ENCODE measurements around the gene THBS1.

Gene THBS1

GRCh38 chr15:39589193-39589814 lies 8.4 kb downstream of the THBS1 start:
- TF ChIP-seq POLR2AphosphoS5 (IDR thresholded peaks at IDR 0.05; ENCODE audit: low read depth) (no peak), SPI1 (IDR thresholded peaks at IDR 0.05; ENCODE audit: borderline replicate concordance, low read depth) (no peak)
- no peak overlapping the region for H3K4me3 ChIP-seq (replicated peaks; ENCODE audit: insufficient read depth, low read length)

GRCh38 chr15:39589815-39590644 lies 9.2 kb downstream of the THBS1 start:
- DNase-seq (ENCODE audit: low read depth in 1 of 2, low spot score in 1 of 2), result no peak
- Histone ChIP-seq H3K27me3 (ENCODE audit: insufficient read depth, poor library complexity, severe bottlenecking) (no peaks in the 10 kb centered on the region), H3K27ac (replicated peaks) (no peak overlapping the region), H3K4me3 (replicated peaks; ENCODE audit: insufficient read depth, low read length) (no peak overlapping the region)
- TF ChIP-seq POLR2AphosphoS5 (IDR thresholded peaks at IDR 0.05; ENCODE audit: low read depth) (no peak), CTCF (IDR thresholded peaks at IDR 0.05; ENCODE audit: insufficient read depth, low read length) (no peak), GABPA (IDR thresholded peaks at IDR 0.05; ENCODE audit: low read depth) (no peak), REST (IDR thresholded peaks at IDR 0.05; ENCODE audit: insufficient replicate concordance, low read depth) (no peak), SPI1 (IDR thresholded peaks at IDR 0.05; ENCODE audit: borderline replicate concordance, low read depth) (no peak)

More at GRCh38 chr15:39589193-39589814, 8.4 kb downstream of the THBS1 start:
- H3K27ac ChIP-seq (replicated peaks), result no peak overlapping the region
- DNase-seq (ENCODE audit: low read depth in 1 of 2, low spot score in 1 of 2), result no peak
- no peaks in the 10 kb centered on the region for H3K27me3 ChIP-seq (ENCODE audit: insufficient read depth, poor library complexity, severe bottlenecking)

- Histone ChIP-seq H3K27ac (replicated peaks) (no peak overlapping the region), H3K4me3 (replicated peaks; ENCODE audit: insufficient read depth, low read length) (no peak overlapping the region), H3K27me3 (ENCODE audit: insufficient read depth, poor library complexity, severe bottlenecking) (no peaks in the 10 kb centered on the region)
- no peak for TF ChIP-seq POLR2AphosphoS5 (IDR thresholded peaks at IDR 0.05; ENCODE audit: low read depth)
- TF ChIP-seq SPI1 (IDR thresholded peaks at IDR 0.05; ENCODE audit: borderline replicate concordance, low read depth), result no peak
- TF ChIP-seq CTCF (IDR thresholded peaks at IDR 0.05; ENCODE audit: insufficient read depth, low read length), result no peak
- no peak for TF ChIP-seq REST (IDR thresholded peaks at IDR 0.05; ENCODE audit: insufficient replicate concordance, low read depth)
- no peak for TF ChIP-seq GABPA (IDR thresholded peaks at IDR 0.05; ENCODE audit: low read depth)
- DNase-seq (ENCODE audit: low read depth in 1 of 2, low spot score in 1 of 2), result no peak
Measured at GRCh38 chr15:39591141-39591895, 10.4 kb downstream of the THBS1 start.

GRCh38 chr15:39591896-39592315 lies 11.0 kb downstream of the THBS1 start:
- Histone ChIP-seq H3K27ac (replicated peaks) (no peak overlapping the region), H3K4me3 (replicated peaks; ENCODE audit: insufficient read depth, low read length) (no peak overlapping the region), H3K27me3 (ENCODE audit: insufficient read depth, poor library complexity, severe bottlenecking) (no peaks in the 10 kb centered on the region)
- DNase-seq (ENCODE audit: low read depth in 1 of 2, low spot score in 1 of 2), result no peak
- TF ChIP-seq CTCF (IDR thresholded peaks at IDR 0.05; ENCODE audit: insufficient read depth, low read length), result no peak
- no peak for TF ChIP-seq SPI1 (IDR thresholded peaks at IDR 0.05; ENCODE audit: borderline replicate concordance, low read depth)
- TF ChIP-seq POLR2AphosphoS5 (IDR thresholded peaks at IDR 0.05; ENCODE audit: low read depth), result no peak
- no peak for TF ChIP-seq REST (IDR thresholded peaks at IDR 0.05; ENCODE audit: insufficient replicate concordance, low read depth)
- no peak for TF ChIP-seq GABPA (IDR thresholded peaks at IDR 0.05; ENCODE audit: low read depth)

All from HL-60 (cell line).